GM18873 (cell line): ENCODE measurements around the gene HDAC2.
"Not testable (repeated sequence)": the region's sequence is repeated elsewhere in the genome, so short reads cannot be mapped to it uniquely, and the experiment has no call there.

Experiments used
- ATAC-seq: cut with Tn5 transposase; IDR thresholded peaks from one replicate; pipeline ENCODE4 v1.9.1; 2021; ENCODE audit warnings: mild to moderate bottlenecking, moderate library complexity, moderate number of reproducible peaks; ENCODE audit not compliant: unreplicated experiment, low FRiP score

The HDAC2 gene

DNA sequence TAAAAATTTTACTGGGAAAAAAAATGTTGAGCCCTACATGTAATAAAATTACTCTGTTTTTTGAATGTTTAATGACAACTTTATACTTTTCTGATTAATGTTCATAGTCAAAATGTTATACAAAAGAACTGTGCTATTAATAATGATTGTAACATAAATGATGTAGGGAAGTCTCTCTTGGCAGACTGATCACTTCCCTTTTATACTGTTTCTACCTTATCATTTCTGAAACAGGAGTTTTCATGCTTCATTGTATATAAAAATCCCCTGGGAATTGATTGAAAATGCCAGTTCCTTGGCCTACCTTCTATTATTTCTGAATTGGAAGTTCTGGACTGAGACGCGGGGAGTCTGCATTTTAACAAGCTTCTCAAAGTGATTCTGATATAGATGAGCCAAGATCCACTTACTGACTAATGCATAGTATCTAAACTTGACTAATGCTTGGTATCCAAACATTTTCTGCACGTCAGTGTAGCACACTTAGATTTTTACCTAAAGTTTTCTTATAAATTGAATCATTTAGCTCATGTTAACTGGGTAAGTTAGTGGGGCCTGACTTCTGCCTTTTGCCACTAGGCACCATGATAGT is 7.2 kb upstream of the HDAC2 start:
- ATAC-seq, result no peak

DNA sequence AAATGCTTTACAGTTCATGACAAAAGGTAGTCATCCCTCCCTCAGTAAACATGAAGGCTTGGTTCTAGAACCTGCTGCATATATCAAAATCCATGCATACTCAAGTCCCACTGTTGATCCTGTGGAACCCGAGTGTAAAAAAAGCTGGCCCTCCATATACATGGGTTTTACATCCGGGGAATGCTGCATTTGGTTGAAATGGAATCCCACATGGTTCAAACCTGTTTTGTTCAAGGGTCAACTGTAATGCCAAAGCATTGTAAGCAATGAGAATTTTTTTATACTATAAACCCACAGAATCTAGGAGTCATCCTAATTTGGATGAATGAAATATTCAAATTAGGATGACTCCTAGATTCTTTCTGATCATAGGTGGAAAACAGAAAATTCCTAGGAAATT is 5.9 kb upstream of the HDAC2 start:
- ATAC-seq, result no peak

DNA sequence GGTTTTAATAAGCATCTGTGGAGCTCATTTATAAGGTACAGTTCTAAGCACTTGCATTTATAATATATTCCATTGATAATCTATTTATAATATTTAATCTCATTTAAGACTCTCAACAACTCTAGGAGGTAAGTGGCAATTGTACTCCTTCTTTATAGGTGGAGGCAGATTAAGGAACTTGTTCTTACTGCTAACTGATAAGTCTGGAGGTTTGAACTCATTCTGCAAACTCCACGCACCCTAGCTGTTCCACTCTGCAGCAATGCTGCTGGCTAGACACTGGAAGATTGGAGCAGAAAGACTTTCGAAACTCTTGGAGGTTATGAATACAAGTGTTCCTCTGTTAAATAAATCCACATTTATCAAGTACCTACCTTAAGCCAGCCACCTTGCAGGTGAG is 793 bp upstream of the HDAC2 start:
- ATAC-seq, result no peak

- ATAC-seq, result peak; percentile 23
Measured at GRCh38 chr6:113969888-113970804, 802 bp downstream of the HDAC2 start.

DNA sequence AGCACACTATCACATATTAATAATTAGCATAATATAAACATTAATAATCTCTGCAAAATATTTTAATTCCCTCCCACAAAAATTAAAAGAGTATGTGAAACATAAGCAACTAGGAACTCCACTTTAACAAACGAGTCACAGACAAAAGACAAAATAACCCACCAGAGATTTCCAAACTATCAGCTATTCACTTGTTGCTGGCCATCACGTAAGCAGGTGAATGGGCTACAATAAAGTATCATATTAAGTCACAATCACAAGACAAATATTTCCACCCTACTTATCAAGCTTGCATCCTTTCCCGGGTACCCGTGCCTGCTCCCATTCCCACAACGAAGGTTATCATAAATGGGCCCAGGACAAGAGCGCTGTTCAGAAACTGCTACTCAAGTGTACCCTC is 2.5 kb downstream of the HDAC2 start:
- ATAC-seq, result no peak

- ATAC-seq, result no peak
Measured at GRCh38 chr6:113967777-113968176, 3.2 kb downstream of the HDAC2 start.

DNA sequence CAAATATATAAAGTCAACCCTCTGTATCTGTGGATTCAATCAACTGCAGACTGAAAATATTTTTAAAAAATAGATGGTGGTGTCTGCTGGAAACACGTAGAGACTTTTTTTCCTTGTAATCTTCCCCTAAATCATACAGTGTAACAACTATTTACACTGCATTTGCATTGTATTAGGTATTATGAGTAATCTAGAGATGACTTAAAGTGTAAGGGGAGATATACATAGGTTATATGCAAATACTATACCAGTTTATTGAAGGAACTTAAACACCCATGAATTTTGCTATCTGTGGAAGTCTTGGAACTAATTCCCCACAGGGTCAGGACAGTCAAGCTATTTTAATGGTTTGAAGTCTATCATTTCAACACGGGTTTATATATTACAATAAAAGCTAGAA is 10.2 kb downstream of the HDAC2 start:
- ATAC-seq, result peak; percentile 56

- ATAC-seq, result no peak
Measured at GRCh38 chr6:113959235-113959634, 11.7 kb downstream of the HDAC2 start.

DNA sequence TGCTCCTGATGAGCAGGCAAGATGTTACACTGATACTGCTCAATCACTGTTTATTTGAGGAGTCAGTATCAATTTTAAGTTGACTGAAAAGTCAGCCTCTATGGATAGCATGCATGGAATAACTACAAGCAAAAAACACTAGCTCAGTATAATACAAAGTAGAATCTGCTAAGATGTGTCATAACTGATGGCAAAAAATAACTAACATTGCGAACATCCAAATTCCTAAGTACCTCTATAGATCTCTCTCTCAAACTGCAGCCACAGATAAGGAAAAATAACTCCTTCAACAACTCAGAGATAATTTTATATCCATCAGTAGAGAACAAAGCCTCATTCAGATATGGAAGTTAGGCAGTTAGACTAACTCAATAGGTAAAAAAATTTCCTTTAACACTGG is 16.3 kb downstream of the HDAC2 start:
- no peak for ATAC-seq

DNA sequence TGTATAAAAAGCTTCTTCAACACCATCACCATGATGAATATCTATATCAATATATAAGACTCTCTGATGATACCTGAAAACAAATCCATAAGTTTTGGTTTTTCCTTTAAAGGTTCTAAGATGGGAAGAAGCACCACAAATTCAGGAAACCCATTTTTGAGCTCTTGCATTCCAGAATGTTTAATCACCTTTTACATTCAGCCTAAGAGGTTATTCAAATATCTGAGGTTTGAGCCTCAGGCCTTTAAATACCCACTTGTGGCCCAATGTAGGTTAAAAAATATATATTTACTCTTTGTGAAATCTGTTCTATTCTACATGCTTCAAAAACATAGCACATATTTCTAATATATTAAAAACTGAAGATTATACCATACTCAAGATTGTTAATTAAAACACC is 17.6 kb downstream of the HDAC2 start:
- ATAC-seq, result no peak

- no peak for ATAC-seq
Measured at GRCh38 chr6:113949499-113949898, 21.4 kb downstream of the HDAC2 start.

GRCh38 chr6:113944701-113945100 is 26.2 kb downstream of the HDAC2 start:
- ATAC-seq, result no peak

DNA sequence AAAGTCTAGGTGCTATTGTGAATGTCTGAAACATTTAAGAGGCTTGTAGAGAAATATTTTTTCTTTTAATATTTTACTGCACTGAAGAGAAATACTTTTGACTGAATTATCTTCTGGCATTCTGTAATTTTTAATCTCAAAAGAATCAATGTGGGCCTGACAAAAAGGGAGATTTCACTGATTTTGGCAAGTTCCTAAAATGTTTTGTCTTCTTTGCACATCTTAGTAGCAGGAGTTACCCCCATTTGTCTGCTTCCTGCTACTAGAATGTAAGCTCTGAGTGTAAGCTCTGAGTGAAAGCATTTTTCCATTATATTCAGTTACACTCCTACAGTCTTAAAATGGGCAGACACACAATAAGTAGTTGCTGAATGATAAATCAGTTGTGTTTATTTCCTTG is 31.1 kb downstream of the HDAC2 start:
- ATAC-seq, result no peak

DNA sequence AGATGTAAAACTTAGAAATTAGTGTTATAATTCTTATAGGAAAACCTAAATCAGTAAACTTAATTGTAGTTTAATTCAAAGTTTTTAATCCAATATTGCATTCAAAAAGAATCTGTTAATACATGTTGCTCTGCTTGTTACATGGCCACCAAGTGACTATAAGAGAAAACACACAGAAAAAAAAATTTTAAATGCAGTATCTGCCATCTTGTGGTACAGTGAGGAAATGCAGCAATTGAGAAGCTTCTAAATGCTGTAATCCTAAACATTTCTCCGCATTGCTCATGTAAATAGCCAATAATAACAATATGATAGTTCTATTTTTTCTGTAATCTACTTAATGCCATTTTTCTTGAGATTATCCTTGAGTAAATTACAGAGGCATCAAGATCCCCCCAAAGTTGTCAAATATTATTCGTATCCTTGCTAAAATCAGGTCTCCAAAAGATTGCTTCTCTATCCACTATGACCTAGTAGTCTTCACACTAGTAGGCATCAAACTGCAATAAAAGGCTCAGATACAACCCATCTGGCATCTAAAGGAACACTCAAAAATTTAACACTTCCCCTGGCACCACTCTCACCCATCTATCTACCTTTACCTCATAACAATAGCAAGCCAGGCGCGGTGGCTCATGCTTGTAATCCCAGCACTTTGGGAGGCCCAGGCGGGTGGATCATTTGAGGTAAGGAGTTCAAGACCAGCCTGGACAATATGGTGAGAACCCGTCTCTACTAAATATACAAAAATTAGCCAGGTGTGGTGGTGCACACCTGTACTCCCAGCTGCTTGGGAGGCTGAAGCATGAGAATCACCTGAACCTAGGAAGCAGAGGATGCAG is 34.6 kb downstream of the HDAC2 start:
- ATAC-seq, result peak; percentile 93

GRCh38 chr6:113934101-113934500 is 36.8 kb downstream of the HDAC2 start:
- no peak for ATAC-seq

DNA sequence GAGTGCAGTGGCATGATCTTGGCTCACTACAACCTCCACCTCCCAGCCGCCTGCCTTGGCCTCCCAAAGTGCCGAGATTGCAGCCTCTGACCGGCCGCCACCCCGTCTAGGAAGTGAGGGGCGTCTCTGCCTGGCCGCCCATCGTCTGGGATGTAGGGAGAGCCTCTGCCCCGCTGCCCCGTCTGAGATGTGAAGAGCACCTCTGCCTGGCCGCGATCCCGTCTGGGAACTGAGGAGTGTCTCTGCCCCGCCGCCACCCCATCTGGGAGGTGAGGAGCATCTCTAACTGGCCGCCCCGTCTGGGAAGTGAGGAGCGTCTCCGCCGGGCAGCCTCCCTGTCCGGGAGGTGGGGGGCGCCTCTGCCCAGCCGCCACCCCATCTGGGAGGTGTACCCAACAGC is 39.0 kb downstream of the HDAC2 start:
- not testable (repeated sequence) for ATAC-seq

- no peak for ATAC-seq
Measured at GRCh38 chr6:113930183-113930582, 40.8 kb downstream of the HDAC2 start.

GRCh38 chr6:113927001-113927400 is 43.9 kb downstream of the HDAC2 start:
- ATAC-seq, result no peak

- no peak for ATAC-seq
Measured at GRCh38 chr6:113925378-113925777, 45.6 kb downstream of the HDAC2 start.

DNA sequence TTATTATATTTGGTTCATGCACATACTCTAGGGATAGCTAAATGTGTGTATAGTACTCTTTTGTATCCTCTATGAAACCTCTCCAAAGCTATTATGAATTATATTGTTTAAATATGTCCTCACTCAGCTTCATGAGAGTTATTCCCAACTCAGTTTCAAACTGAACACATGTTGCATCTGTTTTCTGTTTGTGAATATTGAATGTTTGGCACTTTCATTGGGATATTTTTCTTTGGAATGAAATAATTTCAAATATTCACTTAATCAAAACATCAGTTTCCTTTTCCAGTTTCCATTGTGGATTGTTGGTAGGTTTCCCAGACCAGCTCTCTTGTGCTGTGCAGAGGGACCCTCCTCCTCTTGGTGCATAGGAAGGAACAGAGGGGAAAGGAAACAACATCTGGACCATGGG is 46.6 kb downstream of the HDAC2 start:
- no peak for ATAC-seq

DNA sequence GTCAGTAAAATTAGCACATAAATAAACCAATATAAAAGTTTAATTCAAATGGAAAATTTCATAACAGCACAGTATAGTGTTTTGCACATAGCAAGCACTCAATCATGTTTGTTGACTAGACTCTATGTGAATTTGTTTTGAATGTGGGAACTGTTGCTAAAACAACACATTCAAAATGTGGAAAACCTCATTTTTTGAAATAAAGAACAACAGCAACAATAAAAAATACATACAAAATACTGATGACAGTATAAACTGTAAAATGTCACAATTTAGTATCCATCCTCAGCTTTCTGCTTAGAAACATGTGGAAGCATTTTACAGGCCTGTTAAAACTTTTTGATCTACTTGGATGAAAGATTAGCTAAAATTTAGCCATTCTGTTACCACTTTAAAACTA is 47.4 kb downstream of the HDAC2 start:
- ATAC-seq, result no peak
